Measurements from ENCODE around the gene APCDD1L. TPM values are rescaled to one million over a fixed set of nuclear protein-coding genes. Genes with fewer than 3 reads are reported as not detected.
"Not testable (repeated sequence)": the region's sequence is repeated elsewhere in the genome, so short reads cannot be mapped to it uniquely, and the experiment has no call there.

The APCDD1L gene
- polyA plus RNA-seq, 1 donor = 13.7 TPM

- no peak for DNase-seq
These were observed 622 bp downstream of the APCDD1L start for GRCh38 chr20:58514321-58515232.

- DNase-seq = no peak
These were observed 1.5 kb downstream of the APCDD1L start for GRCh38 chr20:58513580-58514285.

- DNase-seq = no peak
These were observed 2.2 kb downstream of the APCDD1L start for GRCh38 chr20:58512808-58513552.

GRCh38 chr20:58511861-58512260 is 3.3 kb downstream of the APCDD1L start:
- DNase-seq = no peak

GRCh38 chr20:58511364-58511763 is 3.8 kb downstream of the APCDD1L start:
- DNase-seq = no peak

GRCh38 chr20:58510921-58511320 is 4.3 kb downstream of the APCDD1L start:
- DNase-seq = no peak

- DNase-seq = no peak
These were observed 6.3 kb downstream of the APCDD1L start for GRCh38 chr20:58508762-58509395.

- DNase-seq = not testable (repeated sequence)
These were observed 8.2 kb downstream of the APCDD1L start for GRCh38 chr20:58506999-58507398.

GRCh38 chr20:58504566-58504965 is 10.6 kb downstream of the APCDD1L start:
- no peak for DNase-seq

GRCh38 chr20:58503668-58504067 is 11.5 kb downstream of the APCDD1L start:
- no peak for DNase-seq

- DNase-seq = no peak
These were observed 14.9 kb downstream of the APCDD1L start for GRCh38 chr20:58500256-58500655.

- DNase-seq = no peak
These were observed 16.6 kb downstream of the APCDD1L start for GRCh38 chr20:58498470-58499068.

GRCh38 chr20:58497724-58498469 is 17.3 kb downstream of the APCDD1L start:
- no peak for DNase-seq

GRCh38 chr20:58497076-58497641 is 18.0 kb downstream of the APCDD1L start:
- no peak for DNase-seq

GRCh38 chr20:58496429-58496769 is 18.8 kb downstream of the APCDD1L start:
- no peak for DNase-seq

GRCh38 chr20:58495623-58496428 is 19.4 kb downstream of the APCDD1L start:
- no peak for DNase-seq

GRCh38 chr20:58494923-58495622 is 20.1 kb downstream of the APCDD1L start:
- no peak for DNase-seq

GRCh38 chr20:58492795-58493524 is 22.2 kb downstream of the APCDD1L start:
- no peak for DNase-seq
